Testis (tissue), 3 donors: ENCODE measurements around the gene ANTXRL. TPM values are rescaled to one million over a fixed set of nuclear protein-coding genes. Genes with fewer than 3 reads are reported as not detected.
"Not testable (repeated sequence)": the region's sequence is repeated elsewhere in the genome, so short reads cannot be mapped to it uniquely, and the experiment has no call there.

Experiments used
- DNase-seq: peaks from one replicate; pipeline ENCODE4 v3.0.0-alpha.2; 2019
- H3K27ac ChIP-seq, 2 donors: fragments of 200-600 bp; sonication (generic); one replicate each; pipeline ENCODE4 v1.5.1; 2019
- H3K27me3 ChIP-seq: fragments of 200-600 bp; sonication (generic); one replicate; pipeline ENCODE4 v1.5.1; 2019
- H3K36me3 ChIP-seq: fragments of 200-600 bp; sonication (generic); one replicate; pipeline ENCODE4 v1.5.1; 2017; ENCODE audit warnings: low read depth; ENCODE audit errors: missing control alignments
- H3K4me1 ChIP-seq: fragments of 200-600 bp; sonication (generic); one replicate; pipeline ENCODE4 v1.5.1; 2019
- H3K4me3 ChIP-seq, 2 donors: fragments of 200-600 bp; sonication (generic); one replicate each; pipeline ENCODE4 v1.5.1; 2017 to 2019
- H3K9me3 ChIP-seq: fragments of 200-600 bp; sonication (generic); one replicate; pipeline ENCODE4 v1.5.1; 2017
- POLR2A ChIP-seq: fragments of 450-650 bp; IDR thresholded peaks from one replicate; pipeline ENCODE4 v1.6.1; 2017; ENCODE audit warnings: antibody characterized with exemption, mild to moderate bottlenecking, moderate library complexity
- WGBS, 2 donors: methylation state at CpG; one replicate each; pipeline ENCODE4 v1.1.5; 2018; 5-methylcytosine and 5-hydroxymethylcytosine counted together
- intact Hi-C: fragments of 100-400 bp; cut with DNase I; formaldehyde crosslinking; loops from one replicate; pipeline ENCODE4 v1.15.1; 2023; ENCODE audit warnings: low total_unique reads
- polyA plus RNA-seq: library from polyadenylated mRNA; stranded (reverse); fragments of 350-450 nt; fragmentation: Illumina TruSeq; extraction: RNeasy Lipid Tissue Mini Kit (QIAGEN cat#74804); gene quantifications from one replicate; pipeline ENCODE4 v1.2.3, GENCODE V29; 2014; ENCODE audit warnings: low read depth, low replicate concordance; ENCODE audit not compliant: insufficient read depth
- total RNA-seq, 2 donors: library from RNA; depleted of rRNA; stranded (reverse); fragments of >200 nt; gene quantifications; one replicate each; pipeline ENCODE4 v1.2.3, GENCODE V29; 2016
- TF ChIP-seq, protein P1 (sequence below), 3 experiments: fragments of 450-650 bp in 2 of 3; fragments of 200-600 bp in 1 of 3; sonication (generic) in 1 of 3; IDR thresholded peaks; one replicate each; pipeline ENCODE4 v1.5.1; 2016 to 2019; ENCODE audit warnings: antibody characterized with exemption in 3 of 3, mild to moderate bottlenecking in 2 of 3, moderate library complexity in 1 of 3

ANTXRL gene
- total and polyA plus RNA-seq, 3 donors from 2014 or later = 10.7 to 26.5 (median 23.7) TPM

DNA sequence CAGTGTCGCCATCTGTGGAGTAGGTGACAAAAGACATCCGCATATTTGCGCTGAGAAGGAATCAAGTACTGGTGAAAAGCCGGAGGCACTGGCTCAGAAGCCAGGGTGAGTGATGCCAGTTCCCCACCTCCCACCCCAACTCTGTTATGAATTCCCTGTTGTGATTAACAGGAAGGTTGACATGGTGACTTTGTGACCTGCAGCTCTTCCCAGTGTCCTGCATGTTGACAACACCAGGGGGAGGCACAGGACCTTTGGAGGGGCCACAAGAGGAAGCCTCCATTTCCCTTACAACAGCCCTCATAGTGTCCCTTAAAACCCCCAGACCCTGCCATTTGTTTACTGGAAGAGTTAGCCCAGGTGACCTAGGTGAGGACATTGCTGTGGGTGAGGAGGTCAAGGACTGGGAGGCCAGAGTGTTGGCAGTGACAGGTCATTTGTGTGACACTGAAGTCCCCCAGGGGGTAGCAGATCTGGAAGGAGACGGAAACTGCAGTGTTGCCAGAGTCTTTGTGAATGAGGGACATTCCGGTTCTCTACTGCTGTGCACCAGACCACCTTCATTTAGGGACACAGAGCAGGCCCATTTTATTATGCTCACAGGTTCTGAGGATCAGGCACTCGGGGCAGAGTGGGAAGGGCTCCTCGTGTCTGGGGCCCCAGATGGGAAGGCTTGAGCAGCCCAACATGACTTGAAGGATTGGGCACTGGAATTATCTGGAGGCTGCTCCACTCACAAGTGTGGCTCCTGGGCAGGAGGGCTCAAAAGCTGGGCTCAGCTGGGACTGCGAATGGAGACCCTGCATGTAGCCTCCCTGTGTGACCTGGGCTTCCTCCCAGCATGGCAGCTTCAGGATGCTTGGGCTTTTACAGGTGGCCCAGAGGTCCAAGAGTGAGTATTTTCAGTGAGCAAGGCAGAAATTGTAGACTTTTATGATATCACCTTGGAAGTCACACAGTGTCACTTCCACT lies 13.0 kb upstream of the ANTXRL start:
- 90 to 92% methylated on average over 8 to 9 of the region's 9 CpGs for WGBS, 2 donors
- TF ChIP-seq, protein P1, sequence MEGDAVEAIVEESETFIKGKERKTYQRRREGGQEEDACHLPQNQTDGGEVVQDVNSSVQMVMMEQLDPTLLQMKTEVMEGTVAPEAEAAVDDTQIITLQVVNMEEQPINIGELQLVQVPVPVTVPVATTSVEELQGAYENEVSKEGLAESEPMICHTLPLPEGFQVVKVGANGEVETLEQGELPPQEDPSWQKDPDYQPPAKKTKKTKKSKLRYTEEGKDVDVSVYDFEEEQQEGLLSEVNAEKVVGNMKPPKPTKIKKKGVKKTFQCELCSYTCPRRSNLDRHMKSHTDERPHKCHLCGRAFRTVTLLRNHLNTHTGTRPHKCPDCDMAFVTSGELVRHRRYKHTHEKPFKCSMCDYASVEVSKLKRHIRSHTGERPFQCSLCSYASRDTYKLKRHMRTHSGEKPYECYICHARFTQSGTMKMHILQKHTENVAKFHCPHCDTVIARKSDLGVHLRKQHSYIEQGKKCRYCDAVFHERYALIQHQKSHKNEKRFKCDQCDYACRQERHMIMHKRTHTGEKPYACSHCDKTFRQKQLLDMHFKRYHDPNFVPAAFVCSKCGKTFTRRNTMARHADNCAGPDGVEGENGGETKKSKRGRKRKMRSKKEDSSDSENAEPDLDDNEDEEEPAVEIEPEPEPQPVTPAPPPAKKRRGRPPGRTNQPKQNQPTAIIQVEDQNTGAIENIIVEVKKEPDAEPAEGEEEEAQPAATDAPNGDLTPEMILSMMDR (IDR thresholded peaks at IDR 0.05) = no peak
- no peak for TF ChIP-seq POLR2A
- intact Hi-C loops = no loop called here
- peak; percentile 15 for DNase-seq
- H3K9me3 ChIP-seq = no peaks in the 10 kb centered on the region
- peaks cover 3% of the 10 kb centered on the region for H3K4me1 ChIP-seq
- H3K27ac ChIP-seq = no peak overlapping the region
- H3K4me3 ChIP-seq = no peak overlapping the region
- no peaks in the 10 kb centered on the region for H3K27me3 ChIP-seq
- H3K36me3 ChIP-seq = no peaks in the 10 kb centered on the region

DNA sequence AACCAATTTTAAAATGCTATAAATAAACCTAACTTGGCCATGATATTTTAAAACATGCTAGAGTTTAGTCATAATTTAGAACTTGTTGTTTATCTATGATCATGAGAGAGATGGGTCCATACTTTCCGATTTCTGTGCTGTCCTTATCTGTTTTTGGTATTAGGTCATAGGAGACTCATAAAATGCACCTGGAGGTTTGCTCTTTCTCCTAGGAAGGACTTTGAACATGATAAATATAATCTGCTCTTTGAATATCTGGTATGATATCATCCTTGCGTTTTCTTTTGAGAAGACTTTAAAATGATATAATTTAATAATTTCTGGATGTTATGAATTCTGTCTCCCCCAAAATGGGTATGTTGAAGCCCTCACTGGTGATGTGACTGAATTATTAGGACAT lies 9.0 kb upstream of the ANTXRL start:
- H3K4me1 ChIP-seq = peaks cover 4% of the 10 kb centered on the region
- no peak for DNase-seq
- H3K36me3 ChIP-seq = no peaks in the 10 kb centered on the region
- no peaks in the 10 kb centered on the region for H3K27me3 ChIP-seq
- no peaks in the 10 kb centered on the region for H3K9me3 ChIP-seq
- no peak overlapping the region for H3K4me3 ChIP-seq
- TF ChIP-seq POLR2A = no peak
- TF ChIP-seq, protein P1 (IDR thresholded peaks at IDR 0.05) = no peak
- H3K27ac ChIP-seq = no peak overlapping the region
- WGBS, 2 donors = 67 to 73% methylated on average over 2 of the region's 2 CpGs
- intact Hi-C loops = no loop called here

DNA sequence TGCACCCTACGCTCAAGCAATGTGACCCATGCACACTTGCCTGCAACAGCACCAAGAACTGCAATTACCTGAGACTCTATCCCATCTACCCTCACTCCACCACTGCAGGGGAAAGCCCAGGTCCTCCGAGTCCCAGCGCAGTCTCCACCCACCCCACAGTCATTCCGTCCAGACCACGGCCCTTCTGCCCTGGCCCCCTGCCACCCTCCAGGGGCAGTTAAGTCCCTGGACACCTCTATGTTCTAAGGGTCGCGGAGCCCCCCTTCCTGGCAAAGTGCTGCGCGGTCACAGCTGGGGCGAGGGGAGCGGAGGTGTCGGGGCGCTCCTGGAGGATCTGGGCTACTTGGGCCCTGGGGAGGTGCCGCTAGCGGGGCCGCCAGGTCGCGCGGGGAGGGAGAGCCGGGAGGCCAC lies 4.4 kb upstream of the ANTXRL start:
- DNase-seq, H3K27me3 ChIP-seq, H3K9me3 ChIP-seq, H3K36me3 ChIP-seq, intact Hi-C loops, H3K4me1 ChIP-seq: not testable (repeated sequence)
- H3K4me3 ChIP-seq = peak overlapping the region; percentile 56 to 70
- WGBS, 2 donors = 8 to 9% methylated on average over 5 to 19 of the region's 20 CpGs
- peak overlapping the region; percentile 65 to 81 for H3K27ac ChIP-seq

DNA sequence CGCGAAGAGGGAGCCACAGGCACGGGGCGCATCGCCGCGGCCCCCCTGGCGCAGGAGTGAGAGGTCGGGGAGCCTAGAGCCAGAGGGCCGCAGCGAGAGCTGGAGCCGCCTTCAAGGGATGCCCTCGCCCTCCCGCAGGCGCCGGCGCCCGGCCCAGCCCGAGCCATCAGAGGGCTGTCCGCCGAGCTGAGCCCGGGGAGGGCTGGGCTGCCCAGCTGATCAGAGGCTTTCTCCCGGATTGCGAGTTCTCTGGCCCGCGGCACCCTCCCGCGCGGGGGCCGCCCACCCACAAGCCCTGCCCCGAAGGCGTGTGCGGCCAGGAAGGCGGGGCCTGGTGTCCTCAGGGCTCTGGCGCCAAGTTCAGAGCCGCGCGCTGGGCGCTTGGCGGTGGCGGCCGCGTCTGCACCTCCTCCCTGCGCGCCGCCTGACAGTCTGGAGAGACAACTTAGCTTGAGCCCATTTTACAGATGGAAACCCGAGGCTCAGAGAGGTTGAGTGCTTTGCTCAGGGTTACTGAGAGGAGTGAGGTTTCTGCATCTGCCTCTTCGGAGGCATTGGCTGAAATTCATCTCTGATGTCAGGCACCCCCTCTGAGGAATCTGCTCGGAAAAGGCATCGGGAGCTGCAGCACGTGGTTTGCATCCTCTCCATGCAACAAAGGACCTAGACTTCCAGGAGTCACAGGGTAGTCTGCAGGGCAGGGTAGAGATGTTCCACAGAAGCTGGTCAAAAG lies 3.8 kb upstream of the ANTXRL start:
- Histone ChIP-seq H3K27me3 (no peaks in the 10 kb centered on the region), H3K27ac (peak overlapping the region; percentile 65 to 81), H3K4me1 (peaks cover 10% of the 10 kb centered on the region), H3K4me3 (peak overlapping the region; percentile 56 to 70), H3K36me3 (no peaks in the 10 kb centered on the region), H3K9me3 (no peaks in the 10 kb centered on the region)
- intact Hi-C loops = no loop called here
- TF ChIP-seq, protein P1 (IDR thresholded peaks at IDR 0.05) = no peak
- TF ChIP-seq POLR2A = no peak
- 10 to 40% methylated on average over 1 to 22 of the region's 51 CpGs for WGBS, 2 donors
- peak; percentile 91 for DNase-seq

DNA sequence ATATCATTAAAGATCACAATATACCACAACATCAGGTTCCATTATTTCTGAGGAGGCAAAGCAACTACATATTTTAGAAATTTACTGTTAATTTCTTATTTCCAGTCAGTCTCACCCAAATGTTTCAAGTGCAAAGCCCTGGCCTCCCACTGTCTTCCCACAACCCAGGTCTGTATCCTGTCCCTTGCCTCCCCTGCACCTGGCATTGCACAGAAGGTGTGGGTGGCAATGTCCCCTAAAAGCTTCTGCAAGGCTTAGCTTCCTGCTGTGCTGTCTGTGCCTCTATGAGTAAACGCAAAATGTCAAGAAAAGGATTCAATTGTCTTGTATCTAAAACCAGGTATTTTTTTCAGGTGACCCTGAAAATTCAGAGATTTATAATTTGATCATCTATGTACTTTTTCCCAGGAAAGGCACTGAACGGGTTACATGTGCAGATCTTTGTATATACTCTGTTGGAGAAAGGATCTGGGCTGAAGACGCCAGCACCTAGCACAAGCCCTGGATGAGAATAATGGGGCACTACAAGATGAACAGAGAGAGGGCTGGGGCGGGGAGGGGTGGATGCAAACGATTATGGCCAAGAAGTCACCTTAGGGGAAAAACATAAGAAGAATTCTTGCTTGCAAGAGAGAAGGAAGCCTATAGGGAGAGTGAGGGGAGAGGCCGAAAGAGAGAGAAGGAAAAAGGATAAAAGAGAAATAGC lies 3.1 kb upstream of the ANTXRL start:
- intact Hi-C loops = no loop called here
- no peak for DNase-seq
- H3K36me3 ChIP-seq = no peaks in the 10 kb centered on the region
- 26 to 39% methylated on average over 6 of the region's 6 CpGs for WGBS, 2 donors
- peak overlapping the region; percentile 77 to 79 for H3K4me3 ChIP-seq
- H3K27me3 ChIP-seq = no peaks in the 10 kb centered on the region
- no peak overlapping the region for H3K27ac ChIP-seq
- H3K4me1 ChIP-seq = peaks cover 10% of the 10 kb centered on the region
- H3K9me3 ChIP-seq = no peaks in the 10 kb centered on the region
- no peak for TF ChIP-seq POLR2A
- TF ChIP-seq, protein P1 (IDR thresholded peaks at IDR 0.05) = no peak
